ENCODE results near the gene ZER1. TPM values are rescaled to one million over a fixed set of nuclear protein-coding genes. Genes with fewer than 3 reads are reported as not detected.

ZER1 gene
- total RNA-seq, 1 donor from 2014 or later: 8.7 TPM

DNA sequence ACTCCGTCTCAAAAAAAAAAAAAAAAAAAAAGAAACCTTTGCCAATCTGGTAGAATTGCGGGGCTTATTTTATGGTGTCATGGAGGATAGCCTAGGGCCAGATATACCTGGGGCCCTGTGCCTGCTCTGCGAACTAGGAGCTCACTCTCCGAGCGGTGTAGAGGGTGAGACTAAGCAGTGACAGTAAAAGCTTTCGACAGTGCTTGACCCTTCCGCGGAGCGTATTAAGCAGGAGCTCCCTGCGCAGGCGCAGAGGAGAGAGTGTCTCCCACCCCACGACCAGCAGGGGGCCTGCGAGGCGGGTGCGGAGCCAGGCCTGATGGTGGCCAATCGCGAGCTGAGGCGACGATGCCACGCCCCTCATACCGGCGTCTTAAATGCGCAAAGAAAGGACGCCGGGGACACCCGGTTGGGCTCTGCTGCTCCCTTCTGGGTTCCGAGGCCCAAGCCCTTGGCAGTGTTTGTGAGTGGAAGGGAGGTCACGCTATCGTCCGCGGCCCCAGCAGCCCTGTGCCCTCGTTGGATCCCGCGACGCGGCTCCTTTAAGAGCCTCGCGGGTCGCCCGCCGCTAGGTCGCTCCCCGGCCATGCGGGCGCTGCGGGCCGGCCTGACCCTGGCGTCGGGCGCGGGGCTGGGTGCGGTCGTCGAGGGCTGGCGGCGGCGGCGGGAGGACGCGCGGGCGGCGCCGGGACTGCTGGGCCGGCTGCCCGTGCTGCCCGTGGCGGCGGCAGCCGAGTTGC lies 46.5 kb upstream of the ZER1 start, which contains the start of gene ENDOG:
Gene ENDOG (plus strand): TSS at position 402 of the 740 bp plus-strand sequence. CDS start 185 bp downstream, at position 587.
- peaks cover 15% of the 10 kb centered on the region for H3K36me3 ChIP-seq (ENCODE audit: control insufficient read depth, insufficient read depth, low read length)
- DNase-seq (ENCODE audit: low read depth) (peak; percentile 91), FAIRE-seq (peak; percentile 7)

DNA sequence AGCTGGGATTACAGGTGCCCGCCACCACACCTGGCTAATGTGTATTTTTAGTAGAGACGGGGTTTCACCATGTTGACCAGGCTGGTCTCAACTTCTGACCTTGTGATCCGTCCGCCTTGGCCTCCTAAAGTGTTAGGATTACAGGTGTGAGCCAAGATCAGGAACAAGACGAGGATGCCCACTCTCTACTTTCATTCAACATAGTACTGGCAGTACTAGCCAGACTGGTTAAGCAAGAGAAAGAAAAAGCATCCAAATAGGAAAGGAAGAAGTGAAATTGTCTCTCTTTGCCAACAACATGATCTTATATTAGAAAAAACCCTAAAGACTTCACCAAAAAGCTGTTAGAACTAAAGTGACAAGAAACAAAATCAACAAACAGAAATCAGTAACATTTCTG lies 39.1 kb upstream of the ZER1 start:
- no peak overlapping the region for H3K4me3 ChIP-seq (ENCODE audit: low read depth, low read length)
- H3K27me3 ChIP-seq (ENCODE audit: control insufficient read depth, insufficient read depth, low read length): no peaks in the 10 kb centered on the region
- DNase-seq (ENCODE audit: low read depth): no peak
- no peak for FAIRE-seq
- peaks cover 12% of the 10 kb centered on the region for H3K36me3 ChIP-seq (ENCODE audit: control insufficient read depth, insufficient read depth, low read length)
- TF ChIP-seq, protein P1, sequence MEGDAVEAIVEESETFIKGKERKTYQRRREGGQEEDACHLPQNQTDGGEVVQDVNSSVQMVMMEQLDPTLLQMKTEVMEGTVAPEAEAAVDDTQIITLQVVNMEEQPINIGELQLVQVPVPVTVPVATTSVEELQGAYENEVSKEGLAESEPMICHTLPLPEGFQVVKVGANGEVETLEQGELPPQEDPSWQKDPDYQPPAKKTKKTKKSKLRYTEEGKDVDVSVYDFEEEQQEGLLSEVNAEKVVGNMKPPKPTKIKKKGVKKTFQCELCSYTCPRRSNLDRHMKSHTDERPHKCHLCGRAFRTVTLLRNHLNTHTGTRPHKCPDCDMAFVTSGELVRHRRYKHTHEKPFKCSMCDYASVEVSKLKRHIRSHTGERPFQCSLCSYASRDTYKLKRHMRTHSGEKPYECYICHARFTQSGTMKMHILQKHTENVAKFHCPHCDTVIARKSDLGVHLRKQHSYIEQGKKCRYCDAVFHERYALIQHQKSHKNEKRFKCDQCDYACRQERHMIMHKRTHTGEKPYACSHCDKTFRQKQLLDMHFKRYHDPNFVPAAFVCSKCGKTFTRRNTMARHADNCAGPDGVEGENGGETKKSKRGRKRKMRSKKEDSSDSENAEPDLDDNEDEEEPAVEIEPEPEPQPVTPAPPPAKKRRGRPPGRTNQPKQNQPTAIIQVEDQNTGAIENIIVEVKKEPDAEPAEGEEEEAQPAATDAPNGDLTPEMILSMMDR (IDR thresholded peaks at IDR 0.05; ENCODE audit: insufficient read depth, low read length, severe bottlenecking): no peak

More for the DNA sequence above, 46.5 kb upstream of the ZER1 start, which contains the start of gene ENDOG:
- Histone ChIP-seq H3K27me3 (ENCODE audit: control insufficient read depth, insufficient read depth, low read length) (no peaks in the 10 kb centered on the region), H3K4me3 (ENCODE audit: low read depth, low read length) (peak within 1 kb of the TSS; percentile 71)
- TF ChIP-seq, protein P1 (IDR thresholded peaks at IDR 0.05; ENCODE audit: insufficient read depth, low read length, severe bottlenecking): peak; percentile 100

DNA sequence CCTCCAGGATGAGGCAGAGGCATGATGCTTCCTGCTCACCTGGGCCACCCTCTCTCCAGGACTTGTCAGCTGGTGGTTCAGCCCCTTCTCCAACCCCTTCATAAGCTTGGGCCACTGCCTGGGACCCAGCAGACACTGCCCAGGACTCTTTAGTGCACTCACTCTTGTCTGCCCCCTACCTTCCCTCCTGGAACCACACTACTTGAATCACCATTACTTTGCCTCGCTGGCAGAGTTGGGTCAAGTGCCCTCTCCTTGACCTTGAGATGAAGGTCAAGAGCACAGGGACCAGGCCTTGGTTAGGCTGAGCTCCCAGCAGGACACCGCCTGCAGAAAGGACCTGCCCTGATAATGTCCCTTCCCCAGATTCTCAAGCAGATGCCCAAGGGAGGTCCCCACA lies 38.1 kb upstream of the ZER1 start:
- FAIRE-seq: no peak
- TF ChIP-seq, protein P1 (IDR thresholded peaks at IDR 0.05; ENCODE audit: insufficient read depth, low read length, severe bottlenecking): no peak
- Histone ChIP-seq H3K4me3 (ENCODE audit: low read depth, low read length) (no peak overlapping the region), H3K27me3 (ENCODE audit: control insufficient read depth, insufficient read depth, low read length) (no peaks in the 10 kb centered on the region), H3K36me3 (ENCODE audit: control insufficient read depth, insufficient read depth, low read length) (peaks cover 14% of the 10 kb centered on the region)
- DNase-seq (ENCODE audit: low read depth): no peak

DNA sequence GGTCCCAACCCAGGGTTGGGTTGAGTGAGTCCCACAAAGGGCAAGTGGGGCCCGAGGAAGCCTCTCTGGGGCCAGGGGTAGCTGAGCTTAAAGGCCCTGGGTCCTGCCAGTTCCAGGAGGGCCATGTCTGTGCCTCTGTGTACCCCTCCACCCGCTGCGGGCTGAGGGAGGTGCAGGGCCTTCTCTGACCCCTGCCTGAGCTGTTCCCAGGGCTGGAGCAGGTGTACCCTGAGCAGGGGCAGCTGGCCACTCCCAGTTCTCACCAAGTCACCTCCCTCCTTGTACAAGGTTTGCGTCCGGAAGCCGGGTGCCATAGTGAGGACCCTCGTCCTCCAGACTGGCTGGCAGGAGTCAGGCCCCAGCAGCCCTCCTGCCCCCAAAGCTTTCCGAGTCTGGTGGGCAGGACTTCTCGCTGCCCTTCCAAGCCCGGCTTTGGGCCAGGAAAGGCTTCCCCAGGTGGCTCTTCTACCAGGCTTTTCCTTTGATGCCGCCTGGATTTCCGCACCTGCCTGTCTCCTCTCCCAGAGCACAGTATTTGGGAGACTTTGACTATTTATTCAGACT lies 37.4 kb upstream of the ZER1 start:
- peaks cover 14% of the 10 kb centered on the region for H3K36me3 ChIP-seq (ENCODE audit: control insufficient read depth, insufficient read depth, low read length)
- DNase-seq (ENCODE audit: low read depth) (no peak), FAIRE-seq (no peak)
- no peak overlapping the region for H3K4me3 ChIP-seq (ENCODE audit: low read depth, low read length)
- no peaks in the 10 kb centered on the region for H3K27me3 ChIP-seq (ENCODE audit: control insufficient read depth, insufficient read depth, low read length)
- TF ChIP-seq, protein P1 (IDR thresholded peaks at IDR 0.05; ENCODE audit: insufficient read depth, low read length, severe bottlenecking): no peak

DNA sequence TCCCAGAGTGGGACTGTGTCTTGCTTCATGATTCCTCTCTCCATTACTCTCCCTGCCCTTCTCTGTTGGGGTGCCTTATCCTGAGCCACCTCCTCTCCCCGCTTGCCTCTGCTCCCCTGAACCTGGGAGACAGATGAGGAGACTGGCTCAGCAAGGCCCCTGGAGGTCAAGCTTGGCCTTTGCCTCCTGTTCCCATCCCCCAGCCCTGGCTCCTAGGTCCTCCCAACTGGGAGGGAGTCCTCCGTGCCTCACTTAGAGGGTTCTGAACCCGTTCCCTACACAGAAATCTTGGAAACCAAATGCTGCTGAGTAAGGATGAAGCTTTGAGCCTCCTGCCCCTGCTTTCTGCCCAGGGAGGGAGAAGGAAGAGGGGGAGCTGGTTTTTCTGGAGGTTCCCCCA lies 36.8 kb upstream of the ZER1 start:
- no peak for FAIRE-seq
- no peaks in the 10 kb centered on the region for H3K27me3 ChIP-seq (ENCODE audit: control insufficient read depth, insufficient read depth, low read length)

More for the DNA sequence above, 36.8 kb upstream of the ZER1 start:
- DNase-seq (ENCODE audit: low read depth): no peak
- TF ChIP-seq, protein P1 (IDR thresholded peaks at IDR 0.05; ENCODE audit: insufficient read depth, low read length, severe bottlenecking): no peak
- Histone ChIP-seq H3K4me3 (ENCODE audit: low read depth, low read length) (no peak overlapping the region), H3K36me3 (ENCODE audit: control insufficient read depth, insufficient read depth, low read length) (peaks cover 18% of the 10 kb centered on the region)

All from bronchial epithelial cell (primary cell).